GM12874 (cell line): Measurements from ENCODE around the gene ABT1.

Experiments used
- TF ChIP-seq, protein P1 (sequence below): IDR thresholded peaks from 2 replicates; pipeline ENCODE4 v1.5.1; 2011; ENCODE audit warnings: low read depth, mild to moderate bottlenecking, control low read depth, low read length, moderate library complexity; ENCODE audit not compliant: insufficient read depth

ABT1 gene

DNA sequence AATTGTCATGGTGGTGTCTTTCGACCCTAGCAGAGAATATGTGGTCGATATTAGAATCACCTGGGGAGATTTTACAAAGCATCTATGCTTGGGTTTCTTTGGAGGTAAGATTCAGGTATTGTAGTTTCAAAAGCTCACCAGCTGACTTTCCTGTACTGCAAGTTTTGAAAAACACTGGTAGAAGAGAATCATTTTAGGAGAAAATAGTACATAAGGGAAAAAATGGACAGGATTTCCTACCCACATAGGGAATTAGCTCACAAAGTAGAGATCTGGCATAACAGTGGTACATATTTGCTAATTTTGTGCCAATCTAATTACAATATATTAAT, 27.4 kb upstream of the ABT1 start:
- TF ChIP-seq, protein P1, sequence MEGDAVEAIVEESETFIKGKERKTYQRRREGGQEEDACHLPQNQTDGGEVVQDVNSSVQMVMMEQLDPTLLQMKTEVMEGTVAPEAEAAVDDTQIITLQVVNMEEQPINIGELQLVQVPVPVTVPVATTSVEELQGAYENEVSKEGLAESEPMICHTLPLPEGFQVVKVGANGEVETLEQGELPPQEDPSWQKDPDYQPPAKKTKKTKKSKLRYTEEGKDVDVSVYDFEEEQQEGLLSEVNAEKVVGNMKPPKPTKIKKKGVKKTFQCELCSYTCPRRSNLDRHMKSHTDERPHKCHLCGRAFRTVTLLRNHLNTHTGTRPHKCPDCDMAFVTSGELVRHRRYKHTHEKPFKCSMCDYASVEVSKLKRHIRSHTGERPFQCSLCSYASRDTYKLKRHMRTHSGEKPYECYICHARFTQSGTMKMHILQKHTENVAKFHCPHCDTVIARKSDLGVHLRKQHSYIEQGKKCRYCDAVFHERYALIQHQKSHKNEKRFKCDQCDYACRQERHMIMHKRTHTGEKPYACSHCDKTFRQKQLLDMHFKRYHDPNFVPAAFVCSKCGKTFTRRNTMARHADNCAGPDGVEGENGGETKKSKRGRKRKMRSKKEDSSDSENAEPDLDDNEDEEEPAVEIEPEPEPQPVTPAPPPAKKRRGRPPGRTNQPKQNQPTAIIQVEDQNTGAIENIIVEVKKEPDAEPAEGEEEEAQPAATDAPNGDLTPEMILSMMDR: no peak

DNA sequence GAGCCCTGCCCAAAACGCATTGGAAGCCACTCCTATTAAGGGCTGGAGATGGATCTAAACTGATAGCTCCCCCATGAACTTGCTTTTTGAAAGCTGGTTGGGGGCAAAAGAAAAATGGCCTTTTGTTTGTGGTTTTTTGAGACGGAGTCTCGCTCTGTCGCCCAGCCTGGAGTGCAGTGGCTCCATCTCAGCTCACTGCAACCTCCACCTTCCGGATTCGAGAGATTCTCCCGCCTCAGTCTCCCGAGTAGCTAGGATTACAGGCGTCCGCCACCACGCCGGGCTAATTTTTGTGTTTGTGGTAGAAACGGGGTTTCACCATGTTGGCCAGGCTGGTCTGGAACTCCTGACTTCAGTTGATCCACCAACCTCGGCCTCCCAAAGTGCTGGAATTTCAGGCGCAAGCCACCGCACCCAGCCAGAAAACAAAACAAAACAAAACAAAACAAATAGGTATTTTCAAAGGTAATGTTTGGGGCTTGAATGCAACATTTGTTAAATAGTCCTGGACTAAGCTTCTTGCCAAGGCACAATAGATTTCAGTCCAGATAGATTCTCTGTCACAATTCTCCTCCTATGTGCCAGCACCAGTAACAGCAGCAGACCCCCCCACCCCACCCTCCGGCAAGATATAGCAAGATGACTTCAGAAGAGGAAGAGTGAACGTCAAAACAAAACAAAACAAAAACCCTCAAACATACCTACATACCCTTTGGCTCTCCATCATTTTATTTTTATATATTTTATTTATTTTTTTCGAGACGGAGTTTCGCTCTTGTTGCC, 26.5 kb upstream of the ABT1 start:
- TF ChIP-seq, protein P1: no peak

DNA sequence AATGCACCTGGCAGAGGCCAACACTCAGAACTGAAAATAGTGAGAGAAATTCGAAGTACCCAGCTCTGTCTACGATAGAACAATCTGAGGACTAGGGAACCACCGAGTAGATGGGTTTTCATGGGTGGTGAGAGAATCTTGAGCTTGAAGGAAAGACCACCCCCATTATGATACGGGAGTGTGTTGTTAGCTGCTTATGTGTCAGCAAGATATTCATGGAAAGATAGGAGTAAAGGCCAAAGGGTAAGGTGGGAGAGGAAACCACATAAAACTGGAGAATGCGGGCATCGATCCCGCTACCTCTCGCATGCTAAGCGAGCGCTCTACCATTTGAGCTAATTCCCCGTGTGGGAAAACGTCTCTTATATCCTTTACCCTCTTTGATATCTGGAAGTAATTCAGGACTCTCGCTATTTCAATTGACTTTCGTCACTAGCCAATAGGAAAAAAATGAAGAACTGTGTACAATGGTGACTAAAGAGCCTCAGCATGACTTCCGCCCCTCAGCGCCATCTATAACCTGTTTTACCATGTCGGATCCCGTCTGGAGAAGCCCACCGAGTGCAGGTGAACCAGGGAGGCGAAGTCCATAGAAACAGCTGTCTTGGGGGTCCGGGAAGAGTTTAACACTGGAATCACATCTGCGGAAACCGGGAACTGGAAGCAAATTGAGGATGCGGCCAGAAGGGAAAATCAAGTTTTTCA, 25.0 kb upstream of the ABT1 start:
- TF ChIP-seq, protein P1: no peak

DNA sequence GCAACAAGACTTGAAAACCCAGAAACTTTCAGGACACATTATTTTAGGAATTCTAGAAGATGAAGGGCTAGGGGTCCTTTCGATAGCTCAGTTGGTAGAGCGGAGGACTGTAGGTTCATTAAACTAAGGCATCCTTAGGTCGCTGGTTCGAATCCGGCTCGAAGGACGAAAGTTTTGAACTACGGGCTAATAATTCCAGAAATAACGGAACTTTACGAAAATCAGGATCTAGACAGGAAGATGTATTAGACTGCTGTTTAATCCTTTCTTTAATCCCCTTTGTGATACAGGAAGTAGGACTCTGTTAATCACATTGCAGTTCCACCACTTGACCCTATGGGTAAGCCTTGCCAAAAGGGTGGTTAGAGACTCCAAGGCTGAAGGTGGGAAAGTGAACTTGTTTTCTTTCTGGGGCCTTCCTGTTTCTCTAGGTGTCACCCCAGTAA, 21.2 kb upstream of the ABT1 start:
- TF ChIP-seq, protein P1: no peak

DNA sequence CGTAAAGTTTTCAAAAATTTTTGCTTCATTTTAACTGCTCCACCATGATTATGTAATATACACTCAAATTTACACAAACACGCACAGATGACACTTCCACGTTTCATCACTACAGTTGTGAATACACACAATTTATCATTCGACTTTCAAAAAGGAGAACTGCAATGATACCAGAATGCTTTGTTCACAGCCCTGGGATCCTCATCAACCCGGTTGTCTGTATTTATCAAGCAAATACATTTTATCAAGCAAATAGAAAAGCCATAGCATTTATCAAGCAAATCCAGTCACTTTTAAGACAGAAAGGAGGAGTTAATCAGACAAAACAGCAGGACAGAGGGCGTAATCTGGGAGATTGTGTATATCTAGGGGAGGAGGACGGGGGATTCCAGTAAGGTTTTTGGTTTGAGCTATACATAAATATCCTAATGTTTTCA, 20.3 kb upstream of the ABT1 start:
- TF ChIP-seq, protein P1: no peak

DNA sequence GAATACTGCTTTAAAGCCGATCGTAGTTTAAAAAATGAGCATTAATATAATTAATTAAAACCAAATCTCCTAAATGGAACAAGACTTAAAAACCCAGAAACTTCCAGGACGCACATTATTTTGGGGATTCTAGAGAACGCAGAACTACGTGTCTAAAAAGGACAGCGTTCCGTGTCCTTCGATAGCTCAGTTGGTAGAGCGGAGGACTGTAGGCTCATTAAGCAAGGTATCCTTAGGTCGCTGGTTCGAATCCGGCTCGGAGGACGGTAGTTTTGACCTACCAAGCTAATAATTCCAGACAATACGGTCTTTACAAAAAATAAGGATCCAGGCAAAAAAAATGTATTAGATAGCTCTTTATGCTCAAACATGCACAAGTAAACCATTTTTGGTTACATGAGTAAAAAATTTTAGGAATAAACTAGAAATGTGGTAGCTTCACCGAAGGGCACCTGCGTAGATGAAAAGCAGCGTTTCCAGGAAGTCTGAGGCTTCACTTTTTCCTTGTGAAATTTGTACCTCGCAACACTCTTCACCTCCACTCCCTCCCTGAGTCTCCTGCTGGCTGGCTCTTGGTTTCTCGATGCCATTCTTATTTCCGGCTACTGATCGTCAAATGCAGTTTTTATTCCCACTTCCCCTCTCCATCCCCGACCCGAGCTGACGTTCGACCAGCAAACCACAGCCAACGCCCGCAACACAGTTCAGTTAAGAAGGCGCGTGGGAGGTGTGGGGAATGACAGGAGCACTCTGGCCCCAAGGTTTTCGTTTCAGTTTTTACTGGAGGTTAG, 19.6 kb upstream of the ABT1 start:
- TF ChIP-seq, protein P1: no peak

DNA sequence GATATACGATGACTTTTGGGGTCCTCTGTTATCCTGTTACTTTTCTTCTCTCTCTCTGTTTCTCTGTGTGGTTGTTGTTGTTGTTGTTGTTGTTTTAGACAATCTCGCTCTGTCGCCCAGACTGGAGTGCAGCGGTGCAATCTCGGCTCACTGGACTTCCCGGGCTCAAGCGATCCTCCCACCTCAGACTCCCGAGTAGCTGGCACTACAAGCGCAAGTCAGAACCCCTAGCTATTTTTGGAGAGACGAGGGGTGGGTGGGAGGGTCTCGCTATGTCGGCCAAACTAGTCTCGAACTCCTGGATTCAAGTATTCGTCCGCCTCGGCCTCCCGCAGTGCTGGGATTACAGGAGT, 19.1 kb upstream of the ABT1 start:
- TF ChIP-seq, protein P1: no peak
